Activated B cell treated with CpG ODN at 0.5 μM for 24 hours (primary cell): ENCODE results near the gene SCLY. TPM values are rescaled to one million over a fixed set of nuclear protein-coding genes. Genes with fewer than 3 reads are reported as not detected.
"Not testable (repeated sequence)": the region's sequence is repeated elsewhere in the genome, so short reads cannot be mapped to it uniquely, and the experiment has no call there.

Experiments
- ATAC-seq: fragments of 200-7000 bp; cut with Tn5 transposase; one replicate; pipeline ENCODE4 v1.10.0; 2021; ENCODE audit warnings: low read depth, mild to moderate bottlenecking, moderate library complexity
- CTCF ChIA-PET: fragments of 350-600 bp; sonication (Branson Sonifier 250); formaldehyde crosslinking; loops from one replicate; lab custom pipeline; 2021; ENCODE audit warnings: antibody characterized with exemption; lab: Charles Lee
- POLR2A ChIA-PET: fragments of 350-600 bp; sonication (Branson Sonifier 250); formaldehyde crosslinking; loops from one replicate; lab custom pipeline; 2021; ENCODE audit warnings: antibody characterized with exemption; lab: Charles Lee
- DNase-seq: peaks from one replicate; pipeline ENCODE4 v3.0.0; 2022
- H3K27ac Mint-ChIP-seq: one replicate; pipeline ENCODE4 v1.8.0; 2020; ENCODE audit warnings: mixed read lengths
- H3K27me3 Mint-ChIP-seq: one replicate; pipeline ENCODE4 v1.8.0; 2021; ENCODE audit warnings: mixed read lengths
- H3K36me3 Mint-ChIP-seq: one replicate; pipeline ENCODE4 v1.8.0; 2021; ENCODE audit warnings: low read depth, mixed read lengths
- H3K4me1 Mint-ChIP-seq: one replicate; pipeline ENCODE4 v1.8.0; 2021; ENCODE audit warnings: mixed read lengths
- H3K4me3 Mint-ChIP-seq: one replicate; pipeline ENCODE4 v1.8.0; 2020; ENCODE audit warnings: mild to moderate bottlenecking, mixed read lengths
- H3K9me3 Mint-ChIP-seq: one replicate; pipeline ENCODE4 v1.8.0; 2020; ENCODE audit warnings: mixed read lengths
- CTCF ChIP-seq: fragments of 200-600 bp; IDR thresholded peaks from one replicate; pipeline ENCODE4 v1.8.0; 2022; ENCODE audit warnings: antibody characterized with exemption, mild to moderate bottlenecking
- intact Hi-C: fragments of 100-400 bp; cut with micrococcal nuclease; formaldehyde crosslinking; loops from one replicate; pipeline ENCODE4 v1.15.1; 2024
- total RNA-seq: library from RNA; stranded (reverse); gene quantifications from 2 replicates; pipeline ENCODE4 v1.2.3, GENCODE V29; 2022

Gene SCLY
- total RNA-seq, 1 donor from 2014 or later: 26.9 TPM

- H3K4me3 Mint-ChIP-seq: no peak overlapping the region
- no peak for TF ChIP-seq CTCF
- intact Hi-C loops: no loop called here
- H3K36me3 Mint-ChIP-seq: peaks cover 69% of the 10 kb centered on the region
- H3K27me3 Mint-ChIP-seq: no peaks in the 10 kb centered on the region
- POLR2A ChIA-PET: no interaction called here
- H3K27ac Mint-ChIP-seq: no peak overlapping the region
- no peaks in the 10 kb centered on the region for H3K4me1 Mint-ChIP-seq
- no peak for ATAC-seq
- DNase-seq: no peak
- H3K9me3 Mint-ChIP-seq: no peaks in the 10 kb centered on the region
- CTCF ChIA-PET: no interaction called here
Measured at GRCh38 chr2:238030422-238031155, 30.2 kb upstream of the SCLY start.

GRCh38 chr2:238031751-238032150 is 29.1 kb upstream of the SCLY start:
- ATAC-seq: no peak
- intact Hi-C loops: no loop called here
- Mint-ChIP-seq H3K4me1 (no peaks in the 10 kb centered on the region), H3K4me3 (no peak overlapping the region), H3K27ac (no peak overlapping the region), H3K27me3 (no peaks in the 10 kb centered on the region), H3K9me3 (no peaks in the 10 kb centered on the region), H3K36me3 (peaks cover 62% of the 10 kb centered on the region)
- TF ChIP-seq CTCF: no peak
- CTCF ChIA-PET: no interaction called here
- POLR2A ChIA-PET: no interaction called here
- no peak for DNase-seq

- no peak overlapping the region for H3K4me3 Mint-ChIP-seq
- ATAC-seq (no peak), DNase-seq (no peak)
- H3K27me3 Mint-ChIP-seq: no peaks in the 10 kb centered on the region
- intact Hi-C loops: no loop called here
- CTCF ChIA-PET: no interaction called here
- peaks cover 62% of the 10 kb centered on the region for H3K36me3 Mint-ChIP-seq
- no peak for TF ChIP-seq CTCF
- H3K4me1 Mint-ChIP-seq: no peaks in the 10 kb centered on the region
- no peak overlapping the region for H3K27ac Mint-ChIP-seq
- H3K9me3 Mint-ChIP-seq: no peaks in the 10 kb centered on the region
- POLR2A ChIA-PET: no interaction called here
Measured at GRCh38 chr2:238032755-238033337, 28.0 kb upstream of the SCLY start.

- H3K27me3 Mint-ChIP-seq, intact Hi-C loops, CTCF ChIA-PET, ATAC-seq, H3K4me1 Mint-ChIP-seq, H3K27ac Mint-ChIP-seq, H3K4me3 Mint-ChIP-seq, POLR2A ChIA-PET, H3K9me3 Mint-ChIP-seq, DNase-seq: not testable (repeated sequence)
- peaks cover 68% of the 10 kb centered on the region for H3K36me3 Mint-ChIP-seq
Measured at GRCh38 chr2:238033991-238034390, 26.8 kb upstream of the SCLY start.

GRCh38 chr2:238038203-238038602 is 22.6 kb upstream of the SCLY start:
- DNase-seq: no peak
- no peaks in the 10 kb centered on the region for H3K9me3 Mint-ChIP-seq
- no peaks in the 10 kb centered on the region for H3K27me3 Mint-ChIP-seq
- POLR2A ChIA-PET: interaction anchor here (0.7 kb wide), 1 partner anchor 70 kb away, joined by 3 read pairs; no protein-coding TSS in a partner anchor
- TF ChIP-seq CTCF: no peak
- no peaks in the 10 kb centered on the region for H3K4me1 Mint-ChIP-seq
- intact Hi-C loops: no loop called here
- ATAC-seq: no peak
- no peak overlapping the region for H3K4me3 Mint-ChIP-seq
- CTCF ChIA-PET: no interaction called here
- H3K27ac Mint-ChIP-seq: no peak overlapping the region
- H3K36me3 Mint-ChIP-seq: peaks cover 75% of the 10 kb centered on the region
